ENCODE results near the gene SAP30BP. TPM values are rescaled to one million over a fixed set of nuclear protein-coding genes. Genes with fewer than 3 reads are reported as not detected.

Gene SAP30BP
- polyA plus RNA-seq, 2 of the 4 experiments (the other 2 are of a cell fraction) = 103 to 139 TPM

GRCh38 chr17:75755990-75756389, 88.9 kb downstream of the SAP30BP start:
- ChIA-PET POLR2A (interaction anchor here (1.5 to 2.0 kb wide), 2 partner anchors 10 to 24 kb away, joined by 3 to 6 read pairs; no protein-coding TSS in a partner anchor), CTCF (interaction anchor here (0.7 to 43.5 kb wide), 8 partner anchors 7 to 167 kb away, joined by 3 to 1931 read pairs (median 4); partner anchors contain the start of genes GALK1, RECQL5, SAP30BP and SMIM5)
- no peaks in the 10 kb centered on the region for H3K9me3 ChIP-seq
- ATAC-seq (no peak), FAIRE-seq (no peak), DNase-seq (ENCODE audit: low read depth in 1 of 2, low spot score in 1 of 2) (no peak)
- no peaks in the 10 kb centered on the region for H3K4me1 ChIP-seq
- H3K4me2 ChIP-seq = no peak overlapping the region
- no peak overlapping the region for H3K4me3 ChIP-seq
- TF ChIP-seq CHD4 (IDR thresholded peaks at IDR 0.05; ENCODE audit: borderline replicate concordance) = no peak
- TF ChIP-seq POLR2AphosphoS2 (conservative IDR thresholded peaks at IDR 0.05; ENCODE audit: low read length) = no peak
- no peak for TF ChIP-seq USF2 (IDR thresholded peaks at IDR 0.05)
- TF ChIP-seq ELK1 (IDR thresholded peaks at IDR 0.05; ENCODE audit: low read depth, low read length) = no peak
- TF ChIP-seq GATA3 (IDR thresholded peaks at IDR 0.05; ENCODE audit: borderline replicate concordance) = no peak
- no peak for TF ChIP-seq HOXA7 (CRISPR knock-in tag; IDR thresholded peaks at IDR 0.05)
- no peak for TF ChIP-seq E2F6 (IDR thresholded peaks at IDR 0.05; ENCODE audit: borderline replicate concordance, low read depth)
- TF ChIP-seq CEBPB (IDR thresholded peaks at IDR 0.05) = no peak
- TF ChIP-seq EHMT2 (IDR thresholded peaks at IDR 0.05; ENCODE audit: low read depth) = no peak
- no peak for TF ChIP-seq HDAC2 (IDR thresholded peaks at IDR 0.05)
- TF ChIP-seq ZSCAN20 (CRISPR knock-in tag; IDR thresholded peaks at IDR 0.05) = no peak
- TF ChIP-seq MAX (IDR thresholded peaks at IDR 0.05) = no peak
- TF ChIP-seq NFE2L2 (conservative IDR thresholded peaks at IDR 0.05; ENCODE audit: low read length) = no peak
- no peak overlapping the region for H3K27ac ChIP-seq
- WGBS (ENCODE audit: missing lambda C conversion rate) = 100% methylated on average over 2 of the region's 2 CpGs

GRCh38 chr17:75756451-75757085, 89.4 kb downstream of the SAP30BP start:
- TF ChIP-seq FOXS1 (CRISPR knock-in tag; IDR thresholded peaks at IDR 0.05) (no peak), RAD21 (conservative IDR thresholded peaks at IDR 0.05 in 1 of 2, IDR thresholded peaks at IDR 0.05 in 1 of 2) (no peak), MAX (IDR thresholded peaks at IDR 0.05) (no peak), PBX3 (IDR thresholded peaks at IDR 0.05) (no peak), EP300 (IDR thresholded peaks at IDR 0.05) (no peak), HES2 (IDR thresholded peaks at IDR 0.05) (no peak), ESRRA (IDR thresholded peaks at IDR 0.05; ENCODE audit: borderline replicate concordance, low read length) (no peak), CBX2 (IDR thresholded peaks at IDR 0.05; ENCODE audit: borderline replicate concordance, low read depth) (no peak)
- no peak for FAIRE-seq

More at GRCh38 chr17:75756451-75757085, 89.4 kb downstream of the SAP30BP start:
- H3K4me1 ChIP-seq = no peaks in the 10 kb centered on the region
- ATAC-seq (no peak), DNase-seq (ENCODE audit: low read depth in 1 of 2, low spot score in 1 of 2) (no peak)
- H3K4me2 ChIP-seq = no peak overlapping the region
- no peak overlapping the region for H3K4me3 ChIP-seq
- POLR2A ChIA-PET = interaction anchor here (1.5 to 2.0 kb wide), 2 partner anchors 9 to 23 kb away, joined by 3 to 6 read pairs; no protein-coding TSS in a partner anchor
- 94% methylated on average over 22 of the region's 29 CpGs for WGBS (ENCODE audit: missing lambda C conversion rate)
- H3K9me3 ChIP-seq = no peaks in the 10 kb centered on the region
- H3K27ac ChIP-seq = no peak overlapping the region
- CTCF ChIA-PET = interaction anchor here (0.7 to 43.5 kb wide), 7 partner anchors 7 to 168 kb away, joined by 3 to 1931 read pairs (median 5); partner anchors contain the start of genes GALK1, RECQL5, SAP30BP and SMIM5

Data from A549 (cell line).